Fibroblast of skin of left biceps (primary cell): ENCODE data around the gene RADIL.

Source experiments
- DNase-seq, 2 experiments: peaks; one replicate each; pipeline ENCODE4 v3.0.0-alpha.2; 2013; ENCODE audit warnings: low read depth in 2 of 2

The RADIL gene

DNA sequence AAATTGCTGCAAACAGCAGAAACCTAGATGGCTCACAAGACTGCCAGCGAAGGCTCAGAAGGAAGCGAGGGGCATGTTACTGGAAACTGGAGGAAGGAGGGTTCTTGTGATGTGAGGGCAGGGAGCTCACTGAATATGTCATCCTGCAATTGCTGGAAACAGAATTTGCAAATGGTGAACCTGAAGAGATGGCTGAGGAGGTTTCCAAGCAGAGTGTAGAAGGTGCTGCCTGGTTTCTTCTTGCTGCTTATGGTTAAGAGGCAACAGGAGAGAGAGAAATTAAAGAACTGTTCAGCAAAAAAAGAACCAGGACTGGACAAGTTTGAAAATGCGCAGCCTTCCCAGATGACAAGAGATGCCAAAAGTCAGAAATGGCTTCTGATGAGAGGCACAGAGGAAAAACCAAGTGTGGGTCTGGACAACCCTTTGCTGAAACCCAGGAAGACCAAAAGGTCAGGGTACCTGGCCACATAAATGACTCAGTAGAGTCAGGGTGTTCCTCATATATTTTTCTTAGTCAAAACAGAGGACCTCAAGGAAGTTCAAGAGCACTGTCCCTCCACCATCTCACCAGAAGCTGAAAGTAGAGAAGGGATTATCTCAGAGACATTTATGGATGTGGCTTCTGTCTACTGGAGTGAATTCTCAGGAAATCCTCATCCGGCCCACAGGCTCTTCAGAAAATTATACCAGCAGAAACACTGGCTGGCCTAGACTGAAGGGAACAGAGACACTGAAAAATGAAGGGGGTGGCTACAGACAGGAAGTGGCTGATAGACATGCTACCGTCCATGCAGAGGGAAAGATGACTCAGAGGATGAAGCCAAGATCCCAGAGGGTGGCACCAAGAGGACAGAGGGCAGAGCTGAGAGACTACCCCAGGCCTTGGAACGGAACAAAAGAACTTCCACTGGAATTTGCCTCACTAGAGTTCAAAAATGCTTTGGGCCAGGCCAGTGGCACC, 31.8 kb downstream of the RADIL start:
- DNase-seq = no peak

- no peak for DNase-seq
Observed at GRCh38 chr7:4850262-4850795, 33.2 kb downstream of the RADIL start.

GRCh38 chr7:4849390-4849789, 34.1 kb downstream of the RADIL start:
- DNase-seq = no peak

DNA sequence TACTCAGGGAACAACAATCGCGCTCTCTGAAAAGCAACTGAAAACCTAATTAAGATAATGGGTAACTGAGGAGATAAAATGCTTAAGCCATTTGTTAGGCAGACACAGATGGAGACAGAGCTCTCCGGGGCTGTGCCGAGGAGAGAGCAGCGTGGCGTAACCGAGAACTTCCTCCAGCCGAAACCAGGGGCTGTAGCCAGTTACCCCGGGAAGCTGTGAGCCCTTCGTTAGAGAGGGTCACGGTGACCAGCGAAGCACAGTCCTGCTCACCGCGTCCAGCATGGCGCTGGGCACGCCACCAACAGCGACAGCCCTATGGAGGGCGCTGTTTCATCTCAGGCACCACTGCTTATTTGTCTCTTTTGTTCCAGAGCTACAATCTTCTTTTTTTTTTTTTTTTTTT, 37.8 kb downstream of the RADIL start:
- DNase-seq = no peak

DNA sequence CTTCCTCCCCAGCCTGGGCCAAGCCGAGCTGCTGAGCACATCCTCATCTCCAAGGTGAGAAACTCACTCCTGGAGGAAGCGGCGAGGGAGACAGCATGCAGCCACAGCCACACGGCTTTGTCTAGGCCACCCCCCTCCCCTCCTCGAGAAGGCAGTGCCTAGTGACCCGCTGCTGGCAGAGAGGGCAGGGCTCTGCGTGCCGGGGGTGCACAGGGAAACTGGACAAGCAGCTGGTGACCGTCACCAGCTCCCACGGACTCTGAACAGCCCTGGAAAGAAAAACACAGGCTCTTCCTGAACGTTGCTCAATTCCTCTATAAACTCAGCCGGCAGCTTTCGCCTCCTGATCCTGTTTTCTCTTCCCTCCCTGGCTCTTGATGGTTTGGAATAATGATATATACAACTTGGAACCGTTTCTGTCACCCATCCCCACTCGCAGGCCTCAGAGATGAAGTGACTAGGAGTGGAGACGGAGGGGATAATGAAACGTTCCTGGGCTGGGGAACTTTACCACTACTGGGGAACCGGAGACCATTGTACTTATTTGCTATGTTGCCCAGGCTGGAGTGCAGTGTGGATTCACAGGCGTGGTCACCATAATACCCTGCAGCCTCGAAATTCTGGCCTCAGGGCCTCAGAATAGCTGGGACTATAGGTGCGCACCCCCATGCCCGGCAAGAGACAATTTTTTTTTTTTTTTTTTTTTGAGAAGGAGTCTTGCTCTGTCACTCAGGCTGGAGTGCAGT, 41.0 kb downstream of the RADIL start:
- DNase-seq = no peak

DNA sequence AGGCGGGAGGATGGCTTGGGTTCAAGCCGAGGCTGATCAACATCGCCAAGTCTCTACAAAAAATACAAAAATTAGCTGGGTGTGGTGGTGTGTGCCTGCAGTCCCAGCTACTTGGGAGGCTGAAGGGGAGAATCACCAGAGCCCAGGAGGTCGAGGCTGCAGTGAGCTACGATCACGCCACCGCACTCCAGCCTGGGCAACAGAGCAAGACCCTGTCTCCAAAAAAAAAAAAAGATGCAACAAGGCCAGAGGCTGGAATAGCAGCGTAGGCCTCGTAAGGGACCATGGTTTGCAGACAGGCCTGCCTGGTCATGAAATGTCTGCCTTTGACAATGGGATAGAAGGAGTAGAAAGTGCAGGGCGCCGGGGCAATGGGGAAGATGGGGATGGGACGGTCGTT, 41.7 kb downstream of the RADIL start:
- no peak for DNase-seq

- no peak for DNase-seq
Observed at GRCh38 chr7:4841007-4841784, 42.3 kb downstream of the RADIL start.

- no peak for DNase-seq
Observed at GRCh38 chr7:4840079-4840501, 43.4 kb downstream of the RADIL start.

GRCh38 chr7:4838626-4839334, 44.7 kb downstream of the RADIL start:
- DNase-seq = no peak

DNA sequence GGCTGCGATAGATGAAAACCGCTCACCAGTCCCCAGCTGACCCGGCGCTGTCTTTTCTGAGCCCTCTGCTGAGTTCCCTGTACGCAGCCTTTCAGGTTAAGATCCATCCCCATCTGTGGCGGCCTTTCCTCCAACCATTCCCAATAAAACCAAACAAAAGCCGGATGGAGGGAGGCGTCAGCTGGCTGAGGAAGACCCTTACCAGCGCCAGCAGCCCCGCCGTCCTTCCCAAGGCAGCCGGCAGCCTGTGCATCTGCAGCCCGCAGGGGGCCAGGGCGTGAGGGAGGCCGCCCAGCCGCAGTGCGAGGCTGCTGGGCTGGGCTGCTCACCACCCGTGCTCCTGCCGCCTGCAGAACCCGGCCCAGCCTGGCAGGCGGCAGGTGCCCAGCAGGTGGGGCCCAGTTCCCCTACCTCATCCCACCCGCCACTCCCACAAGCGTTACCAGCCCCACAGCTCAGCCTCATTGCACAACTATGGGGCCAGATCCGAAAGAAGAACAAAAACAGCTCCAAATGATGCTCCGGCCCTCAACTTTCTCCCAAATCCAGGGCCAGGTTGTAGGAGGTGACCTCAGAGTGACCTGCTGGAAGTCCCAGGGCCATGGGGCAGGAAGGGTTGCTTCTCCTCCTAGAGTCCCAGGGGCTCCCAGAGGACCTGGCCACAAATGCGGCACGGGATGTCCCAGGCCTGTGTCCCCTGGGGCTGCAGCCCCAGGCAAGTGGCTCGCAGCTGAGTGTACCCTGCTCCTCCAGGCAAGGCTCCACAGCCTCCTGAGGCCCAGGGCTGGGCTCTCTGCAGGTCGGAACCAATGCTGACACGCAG, 45.5 kb downstream of the RADIL start:
- DNase-seq = no peak

DNA sequence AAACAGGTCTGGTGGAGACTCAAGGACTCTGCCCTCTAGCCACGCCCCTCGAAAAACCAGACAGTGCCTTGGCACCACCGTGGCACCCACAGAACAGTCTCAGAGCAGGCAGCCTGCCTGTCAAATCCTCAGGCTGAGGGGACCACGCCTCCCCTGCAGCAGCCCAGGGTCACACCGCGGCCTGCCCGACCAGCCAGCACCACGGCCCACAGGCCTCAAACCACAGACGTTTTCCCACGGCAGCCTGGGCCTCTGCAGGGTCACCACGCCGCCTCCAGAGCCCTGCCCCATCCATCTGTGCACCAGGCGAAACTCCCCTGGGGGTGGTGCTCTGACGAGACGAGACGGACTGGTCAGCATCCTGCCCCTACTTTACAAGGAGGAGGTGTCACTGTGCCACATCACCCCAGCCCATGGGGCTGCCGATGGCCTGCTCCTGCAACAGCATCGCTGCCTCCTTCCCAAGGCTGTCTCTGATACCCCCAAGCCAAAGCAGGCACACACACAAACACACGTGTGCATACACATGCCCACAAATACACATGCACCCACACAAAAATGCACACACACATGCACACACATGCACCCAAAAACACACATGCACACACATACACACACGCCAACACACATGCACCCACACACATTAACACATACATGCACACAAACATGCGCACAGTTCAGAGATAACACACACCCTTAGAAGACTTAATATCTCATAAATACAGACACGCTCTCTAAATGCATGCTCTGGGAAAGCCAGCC, 46.3 kb downstream of the RADIL start:
- no peak for DNase-seq

- DNase-seq = no peak
Observed at GRCh38 chr7:4836206-4836661, 47.3 kb downstream of the RADIL start.

GRCh38 chr7:4835398-4836205, 47.9 kb downstream of the RADIL start:
- no peak for DNase-seq

DNA sequence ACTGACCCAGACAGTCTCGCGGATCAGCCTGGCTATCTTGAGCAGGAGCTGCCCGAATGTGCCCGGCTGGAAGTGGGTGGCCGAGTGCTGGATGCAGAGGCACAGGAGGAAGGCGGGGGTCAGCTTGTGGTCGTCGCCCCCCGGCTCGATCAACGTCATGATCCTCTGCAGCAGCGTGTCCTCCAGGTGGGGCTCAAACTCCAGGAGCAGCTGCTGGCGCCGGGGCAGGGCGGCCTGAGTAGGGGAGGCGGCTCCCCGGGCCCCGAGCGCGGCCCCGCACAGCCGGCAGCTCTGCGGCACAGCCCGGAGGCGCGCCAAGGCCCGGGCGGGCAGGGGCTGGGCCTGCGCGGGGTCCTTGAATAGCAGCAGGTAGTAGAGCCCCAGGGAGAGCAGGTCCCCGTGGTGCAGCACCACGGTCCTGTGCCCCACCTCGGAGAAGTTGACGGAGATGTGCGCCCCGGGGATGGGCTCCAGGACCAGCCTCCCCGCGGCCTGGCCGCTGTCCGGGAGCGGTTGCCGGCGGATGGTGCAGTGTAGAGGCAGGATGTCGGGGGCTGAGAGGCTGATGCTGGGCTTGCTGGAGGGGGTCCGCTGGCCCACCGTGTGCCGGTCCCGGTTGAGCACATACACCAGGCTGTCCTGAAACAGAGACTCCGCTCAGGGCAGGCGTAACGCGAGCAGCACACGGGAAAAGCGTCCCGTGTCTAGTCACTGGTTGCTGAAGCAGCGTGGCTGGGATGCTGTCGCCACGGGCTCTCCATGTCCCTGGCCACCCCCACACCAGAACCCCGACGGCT, 48.7 kb downstream of the RADIL start:
- DNase-seq = no peak

DNA sequence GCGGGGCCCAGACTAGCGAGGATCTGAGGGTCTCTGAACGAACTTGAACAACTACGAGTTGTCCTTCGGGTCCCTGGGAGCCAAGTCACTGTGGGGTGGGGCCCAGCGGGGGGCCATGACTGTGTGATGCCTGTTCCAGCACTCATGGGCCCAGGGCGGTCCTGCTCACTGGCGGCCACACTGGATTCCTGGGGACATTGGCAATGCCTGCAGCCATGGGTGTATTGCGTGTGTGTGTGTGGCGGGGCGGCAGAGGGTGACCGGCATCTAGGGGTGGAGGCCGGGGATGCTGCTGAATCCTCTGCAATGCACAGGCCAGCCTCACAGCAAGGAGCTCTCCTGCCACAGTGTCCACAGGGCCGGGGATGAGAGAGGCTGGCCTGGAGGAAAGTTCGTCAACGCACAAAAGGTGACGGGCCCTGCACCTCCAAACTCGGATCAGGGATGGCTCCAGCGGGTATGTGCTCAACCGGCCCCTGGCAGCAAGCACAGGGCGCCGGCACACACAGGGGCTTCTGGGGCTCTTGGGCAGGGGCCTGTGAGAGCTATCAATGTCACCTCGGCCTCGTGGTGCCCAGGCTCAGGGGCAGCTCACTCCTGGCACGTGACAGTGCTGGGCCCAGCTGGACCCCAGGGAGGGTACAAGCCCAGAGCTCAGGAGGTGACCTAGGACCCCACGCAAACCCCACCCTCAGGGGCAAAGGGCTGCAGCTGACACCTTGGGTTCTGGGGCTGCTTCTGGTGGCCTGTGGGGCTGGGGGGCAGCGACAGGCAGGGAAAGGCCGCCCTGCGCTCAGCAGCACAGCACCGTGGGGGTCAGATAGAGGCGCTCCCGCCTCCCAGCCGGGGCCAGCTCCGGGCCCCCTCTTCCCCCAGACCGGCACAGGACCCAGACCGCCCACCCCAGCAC, 49.6 kb downstream of the RADIL start:
- DNase-seq = no peak

GRCh38 chr7:4833176-4833575, 50.3 kb downstream of the RADIL start:
- DNase-seq = no peak

- DNase-seq = no peak
Observed at GRCh38 chr7:4832711-4833110, 50.8 kb downstream of the RADIL start.
